ENCODE measurements around the gene CAB39. TPM values are rescaled to one million over a fixed set of nuclear protein-coding genes. Genes with fewer than 3 reads are reported as not detected.
"Not testable (repeated sequence)": the region's sequence is repeated elsewhere in the genome, so short reads cannot be mapped to it uniquely, and the experiment has no call there.

CAB39 gene
- total RNA-seq, 2 donors from 2014 or later = 93.3 to 137 TPM

- Mint-ChIP-seq H3K27ac (peak overlapping the region; percentile 1), H3K4me3 (no peak overlapping the region), H3K27me3 (no peaks in the 10 kb centered on the region), H3K9me3 (no peaks in the 10 kb centered on the region), H3K4me1 (no peaks in the 10 kb centered on the region), H3K36me3 (ENCODE audit: low read depth) (no peaks in the 10 kb centered on the region)
- no peak for ATAC-seq (replicated peaks)
Observed at GRCh38 chr2:230693411-230693810, 19.2 kb upstream of the CAB39 start.

DNA sequence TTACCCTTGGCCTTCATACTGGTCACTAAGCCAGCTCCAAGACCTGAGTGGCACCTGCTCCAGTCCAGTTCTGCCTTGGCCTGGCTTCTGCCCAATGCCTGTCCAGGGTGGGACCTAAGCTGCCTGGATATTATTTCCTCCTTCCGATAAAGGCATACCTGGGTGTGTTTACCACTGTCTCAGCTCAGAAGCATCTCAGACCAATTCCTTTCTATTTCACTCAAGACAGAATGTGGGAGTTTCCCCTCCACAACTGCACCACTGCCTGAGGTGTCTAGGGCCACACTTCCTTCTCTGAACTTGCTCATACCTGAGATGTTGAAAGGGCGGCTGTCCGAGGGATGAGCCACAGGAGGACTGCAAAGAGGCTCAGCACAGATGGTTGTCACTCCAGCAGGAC, 18.4 kb upstream of the CAB39 start:
- no peaks in the 10 kb centered on the region for H3K9me3 Mint-ChIP-seq
- ATAC-seq (replicated peaks) = peak; percentile 91
- H3K27ac Mint-ChIP-seq = peak overlapping the region; percentile 1
- H3K4me3 Mint-ChIP-seq = peak overlapping the region; percentile 1
- H3K4me1 Mint-ChIP-seq = no peaks in the 10 kb centered on the region
- H3K27me3 Mint-ChIP-seq = no peaks in the 10 kb centered on the region
- no peaks in the 10 kb centered on the region for H3K36me3 Mint-ChIP-seq (ENCODE audit: low read depth)

GRCh38 chr2:230695551-230695950, 17.1 kb upstream of the CAB39 start:
- H3K9me3 Mint-ChIP-seq = no peaks in the 10 kb centered on the region
- H3K4me3 Mint-ChIP-seq = no peak overlapping the region
- no peaks in the 10 kb centered on the region for H3K36me3 Mint-ChIP-seq (ENCODE audit: low read depth)
- H3K4me1 Mint-ChIP-seq = no peaks in the 10 kb centered on the region
- no peak overlapping the region for H3K27ac Mint-ChIP-seq
- H3K27me3 Mint-ChIP-seq = no peaks in the 10 kb centered on the region
- ATAC-seq (replicated peaks) = no peak

DNA sequence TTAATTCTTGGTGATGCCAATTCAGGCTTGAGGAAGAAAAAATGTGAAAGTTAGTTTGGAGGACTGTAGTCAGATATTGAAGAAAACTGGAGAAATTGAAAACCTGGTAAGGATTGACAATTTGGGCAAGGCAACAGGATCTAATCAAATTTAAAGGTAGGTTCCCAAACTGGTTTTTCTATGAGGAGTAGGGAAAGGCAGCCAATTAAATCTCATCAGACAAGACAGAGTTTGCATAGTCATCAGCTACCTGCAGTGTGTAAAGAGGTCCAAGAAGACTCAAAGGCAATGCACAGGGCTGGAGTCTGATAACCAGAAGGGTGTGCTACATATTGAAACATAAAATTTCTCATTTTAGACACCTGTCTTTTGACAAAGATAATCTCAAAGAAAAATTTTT, 16.0 kb upstream of the CAB39 start:
- Mint-ChIP-seq H3K9me3 (no peaks in the 10 kb centered on the region), H3K36me3 (ENCODE audit: low read depth) (no peaks in the 10 kb centered on the region), H3K27ac (no peak overlapping the region), H3K27me3 (no peaks in the 10 kb centered on the region), H3K4me3 (no peak overlapping the region), H3K4me1 (no peaks in the 10 kb centered on the region)
- ATAC-seq (replicated peaks) = no peak

DNA sequence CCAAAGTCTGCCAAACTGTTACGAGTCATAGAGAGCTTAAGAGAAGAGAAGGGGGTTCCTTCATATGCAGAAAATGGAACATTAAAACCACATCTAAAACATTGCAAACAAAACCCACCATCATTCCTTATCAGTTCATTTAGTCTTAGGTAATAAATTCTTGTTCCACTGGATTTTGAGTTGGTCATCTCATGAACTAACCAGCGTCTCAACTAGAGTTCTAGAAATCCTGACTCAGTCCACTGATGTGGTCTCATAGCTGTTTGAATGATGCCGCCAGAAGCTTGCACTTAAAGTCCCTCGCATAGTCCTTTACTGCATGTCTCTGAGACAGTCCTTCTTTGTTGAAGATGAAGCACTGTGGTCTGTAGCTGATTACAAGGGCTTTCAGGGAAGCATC, 15.0 kb upstream of the CAB39 start:
- no peak for ATAC-seq (replicated peaks)
- peaks cover 3% of the 10 kb centered on the region for H3K9me3 Mint-ChIP-seq
- H3K36me3 Mint-ChIP-seq (ENCODE audit: low read depth) = no peaks in the 10 kb centered on the region
- H3K4me3 Mint-ChIP-seq = no peak overlapping the region
- no peaks in the 10 kb centered on the region for H3K27me3 Mint-ChIP-seq
- H3K4me1 Mint-ChIP-seq = no peaks in the 10 kb centered on the region
- H3K27ac Mint-ChIP-seq = no peak overlapping the region

- not testable (repeated sequence) for H3K27ac Mint-ChIP-seq; H3K9me3 Mint-ChIP-seq; H3K27me3 Mint-ChIP-seq; ATAC-seq (replicated peaks); H3K4me3 Mint-ChIP-seq; H3K36me3 Mint-ChIP-seq (ENCODE audit: low read depth); H3K4me1 Mint-ChIP-seq
Observed at GRCh38 chr2:230698753-230699152, 13.9 kb upstream of the CAB39 start.

GRCh38 chr2:230700447-230700846, 12.2 kb upstream of the CAB39 start:
- H3K27ac Mint-ChIP-seq = no peak overlapping the region
- no peak for ATAC-seq (replicated peaks)
- H3K9me3 Mint-ChIP-seq = peaks cover 5% of the 10 kb centered on the region
- H3K36me3 Mint-ChIP-seq (ENCODE audit: low read depth) = no peaks in the 10 kb centered on the region
- H3K27me3 Mint-ChIP-seq = no peaks in the 10 kb centered on the region
- no peaks in the 10 kb centered on the region for H3K4me1 Mint-ChIP-seq
- no peak overlapping the region for H3K4me3 Mint-ChIP-seq

DNA sequence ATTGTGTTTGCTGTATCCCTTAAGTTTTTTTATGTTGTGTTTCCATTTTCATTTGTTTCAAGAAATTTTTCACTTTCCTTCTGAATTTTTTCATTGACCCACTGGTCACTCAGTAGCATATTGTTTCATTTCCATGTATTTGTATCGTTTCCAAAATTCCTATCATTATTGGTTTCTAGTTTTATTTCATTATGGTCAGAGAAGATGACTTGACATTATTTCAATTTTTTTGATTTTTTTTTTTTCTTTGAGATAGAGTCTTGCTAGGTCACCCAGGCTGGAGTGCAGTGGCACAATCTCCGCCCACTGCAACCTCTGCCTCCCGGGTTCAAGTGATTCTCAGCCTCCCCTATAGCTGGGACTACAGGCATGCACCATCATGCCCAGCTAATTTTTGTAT, 11.3 kb upstream of the CAB39 start:
- H3K4me1 Mint-ChIP-seq = peaks cover 3% of the 10 kb centered on the region
- no peaks in the 10 kb centered on the region for H3K36me3 Mint-ChIP-seq (ENCODE audit: low read depth)
- peaks cover 9% of the 10 kb centered on the region for H3K9me3 Mint-ChIP-seq
- no peak overlapping the region for H3K27ac Mint-ChIP-seq
- no peak overlapping the region for H3K4me3 Mint-ChIP-seq
- no peak for ATAC-seq (replicated peaks)
- no peaks in the 10 kb centered on the region for H3K27me3 Mint-ChIP-seq

GRCh38 chr2:230702457-230702856, 10.2 kb upstream of the CAB39 start:
- H3K4me1 Mint-ChIP-seq; H3K36me3 Mint-ChIP-seq (ENCODE audit: low read depth); H3K27ac Mint-ChIP-seq; ATAC-seq (replicated peaks); H3K27me3 Mint-ChIP-seq; H3K9me3 Mint-ChIP-seq; H3K4me3 Mint-ChIP-seq: not testable (repeated sequence)

DNA sequence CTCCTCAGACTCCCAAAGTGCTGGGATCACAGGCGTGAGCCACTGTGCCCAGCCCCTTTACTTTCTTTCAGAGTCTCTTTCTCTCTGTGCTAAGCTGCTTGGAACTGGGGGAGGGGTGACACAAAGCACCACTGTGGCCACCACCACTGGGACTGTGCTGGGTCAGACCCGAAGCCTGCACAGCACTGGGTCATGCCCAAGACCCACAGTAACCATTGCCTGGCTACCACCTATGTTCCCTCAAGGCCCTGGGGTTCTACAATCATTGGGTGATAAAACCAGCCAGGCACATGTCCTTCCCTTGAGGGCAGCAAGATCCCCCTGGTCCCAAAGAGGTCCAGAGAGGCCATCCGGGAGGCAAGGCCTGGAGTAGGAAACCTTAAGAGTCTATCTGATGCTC, 9.1 kb upstream of the CAB39 start:
- Mint-ChIP-seq H3K4me1 (peaks cover 8% of the 10 kb centered on the region), H3K36me3 (ENCODE audit: low read depth) (no peaks in the 10 kb centered on the region), H3K27me3 (no peaks in the 10 kb centered on the region), H3K9me3 (peaks cover 9% of the 10 kb centered on the region), H3K4me3 (no peak overlapping the region), H3K27ac (no peak overlapping the region)
- ATAC-seq (replicated peaks) = no peak

GRCh38 chr2:230706053-230706521, 6.6 kb upstream of the CAB39 start:
- H3K27ac Mint-ChIP-seq = no peak overlapping the region
- ATAC-seq (replicated peaks) = no peak
- H3K36me3 Mint-ChIP-seq (ENCODE audit: low read depth) = no peaks in the 10 kb centered on the region
- H3K4me3 Mint-ChIP-seq = no peak overlapping the region
- H3K4me1 Mint-ChIP-seq = peaks cover 8% of the 10 kb centered on the region
- no peaks in the 10 kb centered on the region for H3K27me3 Mint-ChIP-seq
- peaks cover 9% of the 10 kb centered on the region for H3K9me3 Mint-ChIP-seq

GRCh38 chr2:230706966-230707365, 5.7 kb upstream of the CAB39 start:
- no peaks in the 10 kb centered on the region for H3K27me3 Mint-ChIP-seq
- ATAC-seq (replicated peaks) = no peak
- H3K4me3 Mint-ChIP-seq = no peak overlapping the region
- H3K4me1 Mint-ChIP-seq = peaks cover 8% of the 10 kb centered on the region
- no peaks in the 10 kb centered on the region for H3K36me3 Mint-ChIP-seq (ENCODE audit: low read depth)
- no peak overlapping the region for H3K27ac Mint-ChIP-seq
- peaks cover 9% of the 10 kb centered on the region for H3K9me3 Mint-ChIP-seq

- Mint-ChIP-seq H3K27ac (peak overlapping the region; percentile 29), H3K4me3 (no peak overlapping the region), H3K36me3 (ENCODE audit: low read depth) (peaks cover 6% of the 10 kb centered on the region), H3K27me3 (no peaks in the 10 kb centered on the region), H3K9me3 (peaks cover 5% of the 10 kb centered on the region), H3K4me1 (peaks cover 8% of the 10 kb centered on the region)
- no peak for ATAC-seq (replicated peaks)
Observed at GRCh38 chr2:230708204-230708603, 4.4 kb upstream of the CAB39 start.

DNA sequence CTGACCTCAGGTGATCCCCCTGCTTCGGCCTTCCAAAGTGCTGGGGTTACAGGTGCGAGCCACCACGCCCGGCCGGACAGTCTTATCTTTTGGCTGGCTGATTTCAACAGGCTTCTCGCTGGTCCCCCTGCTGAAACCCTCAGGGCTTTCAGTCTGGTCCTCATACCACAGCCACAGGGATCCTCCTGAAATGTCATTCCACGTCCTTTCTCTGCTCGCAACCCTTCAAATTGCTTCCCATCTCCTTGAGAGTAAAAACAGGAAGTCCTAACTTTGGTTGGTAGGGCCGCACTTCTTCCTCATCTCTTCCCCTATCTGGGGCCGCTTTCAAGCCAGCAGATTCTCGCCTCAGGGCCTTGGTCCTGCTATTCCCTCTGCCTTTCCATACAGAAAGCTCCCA, 1.4 kb upstream of the CAB39 start:
- H3K27ac Mint-ChIP-seq = peak overlapping the region; percentile 98
- H3K4me1 Mint-ChIP-seq = peaks cover 17% of the 10 kb centered on the region
- no peaks in the 10 kb centered on the region for H3K9me3 Mint-ChIP-seq
- H3K36me3 Mint-ChIP-seq (ENCODE audit: low read depth) = peaks cover 34% of the 10 kb centered on the region
- no peak for ATAC-seq (replicated peaks)
- peak overlapping the region; percentile 96 for H3K4me3 Mint-ChIP-seq
- no peaks in the 10 kb centered on the region for H3K27me3 Mint-ChIP-seq

GRCh38 chr2:230713331-230714135, 891 bp downstream of the CAB39 start:
- Mint-ChIP-seq H3K4me1 (peaks cover 30% of the 10 kb centered on the region), H3K27me3 (no peaks in the 10 kb centered on the region), H3K36me3 (ENCODE audit: low read depth) (peaks cover 51% of the 10 kb centered on the region), H3K27ac (peak overlapping the region; percentile 98), H3K4me3 (peak overlapping the region; percentile 99), H3K9me3 (no peaks in the 10 kb centered on the region)
- peak; percentile 33 for ATAC-seq (replicated peaks)
